Nephron (organoid): ENCODE measurements around the gene ZNF688.

Experiments used
- H3K27ac Mint-ChIP-seq, 3 experiments: 2 replicates each; pipeline ENCODE4 v1.8.0; 2020; ENCODE audit warnings: mixed read lengths in 3 of 3, mild to moderate bottlenecking in 2 of 3, moderate library complexity in 1 of 3
- H3K27me3 Mint-ChIP-seq: 2 replicates; pipeline ENCODE4 v1.8.0; 2021; ENCODE audit warnings: low read depth, mild to moderate bottlenecking, moderate library complexity, mixed read lengths
- H3K36me3 Mint-ChIP-seq: 2 replicates; pipeline ENCODE4 v1.8.0; 2020; ENCODE audit warnings: low read depth, mixed read lengths
- H3K4me1 Mint-ChIP-seq: 2 replicates; pipeline ENCODE4 v1.8.0; 2020; ENCODE audit warnings: mixed read lengths
- H3K4me3 Mint-ChIP-seq, 3 experiments: 2 replicates each; pipeline ENCODE4 v1.8.0; 2020; ENCODE audit warnings: mild to moderate bottlenecking in 3 of 3, mixed read lengths in 3 of 3, moderate library complexity in 2 of 3
- H3K9me3 Mint-ChIP-seq: 2 replicates; pipeline ENCODE4 v1.8.0; 2020; ENCODE audit warnings: mixed read lengths
- TF ChIP-seq, protein P1 (sequence below), 3 experiments: fragments of 200-600 bp; sonication (generic); IDR thresholded peaks; one replicate each; pipeline ENCODE4 v1.5.0; 2021; ENCODE audit warnings: antibody characterized with exemption in 3 of 3; ENCODE audit not compliant: unreplicated experiment in 3 of 3

ZNF688 gene

DNA sequence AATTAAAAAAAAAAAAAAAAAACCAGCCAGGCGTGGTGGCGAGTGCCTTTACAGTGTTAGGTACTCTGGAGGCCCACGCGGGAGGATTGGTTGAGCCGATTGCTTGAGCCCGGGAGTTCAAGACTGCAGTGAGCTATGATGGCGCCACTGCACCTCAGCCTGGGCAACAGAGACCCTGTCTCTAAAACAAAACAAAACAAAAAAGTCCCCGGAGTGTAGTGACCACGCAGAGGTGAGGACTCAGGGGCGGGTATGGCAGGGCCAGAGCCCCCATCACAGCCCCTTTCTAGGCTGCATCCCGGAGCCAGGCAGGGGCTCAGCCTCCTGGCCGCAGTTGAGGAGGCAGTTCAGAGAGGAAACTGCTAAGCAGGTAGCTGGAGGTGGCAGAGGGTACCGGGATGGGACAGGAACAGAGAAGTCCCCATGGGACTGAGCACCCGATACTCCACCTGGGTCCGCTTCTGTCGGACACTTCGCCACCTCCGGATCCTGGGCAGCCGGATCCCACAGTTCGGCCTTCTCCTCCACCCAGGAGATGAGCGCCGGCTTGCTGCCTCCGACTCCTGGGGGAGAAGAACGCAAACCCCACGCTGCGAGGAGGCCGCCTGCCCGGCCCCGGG is 37.7 kb downstream of the ZNF688 start:
- H3K4me1 Mint-ChIP-seq: peaks cover 25% of the 10 kb centered on the region
- no peaks in the 10 kb centered on the region for H3K9me3 Mint-ChIP-seq
- peak overlapping the region; percentile 88 to 94 (median 89) for H3K4me3 Mint-ChIP-seq
- H3K27ac Mint-ChIP-seq: peak overlapping the region; percentile 78 to 97 (median 94)
- H3K27me3 Mint-ChIP-seq: no peaks in the 10 kb centered on the region
- TF ChIP-seq, protein P1, sequence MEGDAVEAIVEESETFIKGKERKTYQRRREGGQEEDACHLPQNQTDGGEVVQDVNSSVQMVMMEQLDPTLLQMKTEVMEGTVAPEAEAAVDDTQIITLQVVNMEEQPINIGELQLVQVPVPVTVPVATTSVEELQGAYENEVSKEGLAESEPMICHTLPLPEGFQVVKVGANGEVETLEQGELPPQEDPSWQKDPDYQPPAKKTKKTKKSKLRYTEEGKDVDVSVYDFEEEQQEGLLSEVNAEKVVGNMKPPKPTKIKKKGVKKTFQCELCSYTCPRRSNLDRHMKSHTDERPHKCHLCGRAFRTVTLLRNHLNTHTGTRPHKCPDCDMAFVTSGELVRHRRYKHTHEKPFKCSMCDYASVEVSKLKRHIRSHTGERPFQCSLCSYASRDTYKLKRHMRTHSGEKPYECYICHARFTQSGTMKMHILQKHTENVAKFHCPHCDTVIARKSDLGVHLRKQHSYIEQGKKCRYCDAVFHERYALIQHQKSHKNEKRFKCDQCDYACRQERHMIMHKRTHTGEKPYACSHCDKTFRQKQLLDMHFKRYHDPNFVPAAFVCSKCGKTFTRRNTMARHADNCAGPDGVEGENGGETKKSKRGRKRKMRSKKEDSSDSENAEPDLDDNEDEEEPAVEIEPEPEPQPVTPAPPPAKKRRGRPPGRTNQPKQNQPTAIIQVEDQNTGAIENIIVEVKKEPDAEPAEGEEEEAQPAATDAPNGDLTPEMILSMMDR (IDR thresholded peaks at IDR 0.05; ENCODE audit: unreplicated experiment in 3 of 3): no peak
- H3K36me3 Mint-ChIP-seq: peaks cover 17% of the 10 kb centered on the region

DNA sequence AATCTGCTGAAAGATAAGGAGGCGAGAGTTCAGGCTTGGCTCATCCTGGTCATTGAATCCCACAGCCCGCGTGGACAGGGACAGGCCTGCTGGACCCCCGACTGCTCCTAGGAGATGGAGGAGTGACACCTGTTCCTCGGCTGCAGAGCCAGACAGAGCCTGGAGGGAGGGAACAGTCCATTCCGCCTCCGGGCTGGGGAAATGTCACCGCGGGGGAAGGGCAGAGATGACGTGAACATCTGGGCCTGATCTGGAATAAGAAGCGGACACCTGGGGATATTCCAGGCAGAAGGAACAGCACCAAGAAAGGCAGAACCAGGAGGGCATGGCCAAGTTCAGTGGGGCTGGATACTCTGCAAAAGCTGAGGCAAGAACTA is 38.4 kb downstream of the ZNF688 start:
- Mint-ChIP-seq H3K4me3 (peak overlapping the region; percentile 86 to 94 (median 88)), H3K9me3 (no peaks in the 10 kb centered on the region), H3K27ac (peak overlapping the region; percentile 78 to 98 (median 97)), H3K27me3 (no peaks in the 10 kb centered on the region), H3K4me1 (peaks cover 29% of the 10 kb centered on the region), H3K36me3 (peaks cover 17% of the 10 kb centered on the region)
- TF ChIP-seq, protein P1 (IDR thresholded peaks at IDR 0.05; ENCODE audit: unreplicated experiment in 3 of 3): no peak

DNA sequence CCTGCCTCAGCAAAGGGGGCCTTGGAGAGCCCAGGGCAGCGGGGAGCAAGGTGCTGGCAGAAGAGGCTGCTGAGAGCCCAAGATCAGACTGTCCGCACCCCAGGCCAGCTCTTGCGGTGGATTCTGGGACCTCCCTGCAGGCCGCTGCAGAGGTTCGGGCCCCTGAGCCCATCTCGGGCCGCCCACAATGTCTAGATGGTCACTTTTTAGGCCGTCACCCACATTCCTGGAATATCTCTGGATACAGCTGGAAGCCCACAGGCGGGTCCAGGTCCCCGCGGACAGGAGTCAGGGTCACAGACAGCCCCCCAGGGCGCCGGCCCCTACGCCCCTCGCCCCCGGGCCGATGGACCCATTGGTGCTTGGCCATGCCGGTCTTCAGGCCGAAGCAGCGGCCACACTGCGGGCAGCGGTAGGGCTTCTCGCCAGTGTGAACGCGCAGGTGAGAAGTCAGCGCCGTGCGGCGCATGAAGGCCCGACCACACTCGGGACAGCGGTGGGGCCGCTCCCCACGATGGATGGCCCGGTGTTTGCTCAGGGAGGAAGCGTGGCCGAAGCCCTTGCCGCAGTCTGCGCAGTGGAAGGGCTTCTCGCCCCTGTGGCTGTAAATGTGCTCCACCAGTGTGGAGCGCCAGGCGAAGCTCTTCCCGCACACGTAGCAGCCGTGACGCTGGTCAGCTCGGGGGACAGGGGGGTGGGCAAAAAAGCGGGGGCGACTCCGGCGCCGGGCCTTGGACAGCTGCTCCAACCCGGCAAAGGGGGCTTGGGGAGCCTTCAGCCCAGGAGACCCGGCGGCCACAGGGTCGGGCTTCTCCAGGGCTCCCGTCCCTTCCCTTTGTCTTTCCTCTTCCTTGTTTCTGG is 39.0 kb downstream of the ZNF688 start:
- Mint-ChIP-seq H3K4me1 (peaks cover 32% of the 10 kb centered on the region), H3K9me3 (no peaks in the 10 kb centered on the region), H3K36me3 (peaks cover 11% of the 10 kb centered on the region), H3K4me3 (peak overlapping the region; percentile 86 to 94 (median 88)), H3K27ac (peak overlapping the region; percentile 78 to 98 (median 97)), H3K27me3 (no peaks in the 10 kb centered on the region)
- TF ChIP-seq, protein P1 (IDR thresholded peaks at IDR 0.05; ENCODE audit: unreplicated experiment in 3 of 3): no peak

DNA sequence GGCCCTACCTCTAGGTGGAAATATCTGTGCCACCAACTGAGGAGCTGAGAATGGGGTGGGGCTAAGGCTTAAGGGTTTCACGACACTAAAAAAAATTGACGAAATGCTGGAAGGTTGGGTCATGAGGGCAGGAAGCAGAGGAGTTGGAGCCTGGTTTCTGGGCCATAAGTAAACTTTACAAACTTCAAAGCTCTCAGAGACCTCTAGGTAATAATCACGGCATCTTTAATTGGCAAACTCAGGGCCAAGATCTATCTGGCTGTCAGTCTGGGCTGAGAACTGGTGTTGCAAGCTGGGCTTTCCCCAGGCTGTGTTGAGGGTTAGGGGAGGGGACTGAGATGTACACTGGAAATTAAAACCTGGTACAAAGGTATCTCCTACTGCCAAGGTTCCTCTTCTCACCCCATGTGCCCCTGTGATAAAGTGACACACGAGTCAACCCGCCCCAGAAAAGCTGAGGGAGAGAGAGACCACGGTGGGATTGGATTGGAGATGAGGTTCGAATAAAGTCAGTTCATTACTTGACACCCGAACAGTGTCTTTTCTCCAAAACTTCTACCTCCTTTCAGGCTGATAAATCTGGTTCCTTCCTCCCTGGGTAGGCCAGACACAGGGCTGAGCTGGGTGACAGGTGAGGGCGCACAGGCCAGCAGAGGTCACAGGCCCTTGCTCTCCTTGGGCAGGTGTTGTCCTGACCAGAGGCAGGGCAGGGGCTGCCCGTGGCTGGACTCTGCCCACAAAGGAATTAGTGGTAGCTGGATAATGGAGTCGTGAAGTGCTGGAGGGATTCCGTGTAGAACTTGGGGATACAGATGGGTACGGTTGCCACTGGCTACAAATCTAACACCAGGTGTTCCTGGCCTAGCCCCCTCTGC is 41.1 kb downstream of the ZNF688 start:
- Mint-ChIP-seq H3K36me3 (peaks cover 15% of the 10 kb centered on the region), H3K4me3 (peak overlapping the region; percentile 10 to 67 (median 35)), H3K9me3 (no peaks in the 10 kb centered on the region), H3K4me1 (peaks cover 29% of the 10 kb centered on the region), H3K27me3 (no peaks in the 10 kb centered on the region), H3K27ac (peak overlapping the region in 2 of 3 experiments; percentile 28 to 52)
- TF ChIP-seq, protein P1 (IDR thresholded peaks at IDR 0.05; ENCODE audit: unreplicated experiment in 3 of 3): no peak

DNA sequence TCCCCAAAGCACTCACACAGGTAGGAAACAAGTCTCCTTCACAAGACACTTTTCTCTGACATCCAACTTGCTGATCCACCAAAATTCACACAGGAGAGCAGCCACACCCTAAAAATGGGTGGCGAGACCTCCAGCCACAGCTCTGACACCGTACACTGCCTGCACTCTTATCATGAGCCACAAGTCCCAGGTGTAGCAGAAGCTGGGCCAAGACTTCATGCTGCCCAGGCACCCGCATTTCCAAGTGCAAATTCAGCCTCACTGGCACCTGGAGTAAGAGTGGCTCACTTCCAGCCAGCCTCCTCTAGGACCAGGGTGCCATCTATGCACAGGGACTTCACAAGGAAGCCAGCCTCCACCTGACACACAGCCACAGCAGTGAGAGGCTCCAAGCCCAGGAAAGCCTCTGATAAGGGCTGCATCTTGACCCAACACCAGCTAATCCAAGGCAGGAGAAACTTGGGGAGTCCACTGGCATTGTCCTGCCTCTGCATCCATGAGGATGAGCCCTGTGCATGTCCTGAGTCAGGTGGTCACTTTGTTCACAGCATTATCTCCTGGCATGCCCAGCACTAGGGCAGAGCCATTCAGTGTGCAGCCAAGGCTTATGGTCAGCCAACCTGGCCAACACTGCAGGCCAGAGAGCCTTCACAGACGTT is 42.6 kb downstream of the ZNF688 start:
- TF ChIP-seq, protein P1 (IDR thresholded peaks at IDR 0.05; ENCODE audit: unreplicated experiment in 3 of 3): no peak
- no peaks in the 10 kb centered on the region for H3K9me3 Mint-ChIP-seq
- H3K27ac Mint-ChIP-seq: peak overlapping the region; percentile 56 to 97 (median 88)
- H3K4me1 Mint-ChIP-seq: peaks cover 23% of the 10 kb centered on the region
- H3K36me3 Mint-ChIP-seq: peaks cover 21% of the 10 kb centered on the region
- H3K4me3 Mint-ChIP-seq: peak overlapping the region; percentile 46 to 68 (median 59)
- H3K27me3 Mint-ChIP-seq: no peaks in the 10 kb centered on the region
